HepG2 (cell line): ENCODE data around the gene ESRRB. TPM values are rescaled to one million over a fixed set of nuclear protein-coding genes. Genes with fewer than 3 reads are reported as not detected.

ENCODE experiments used
- ATAC-seq: fragments of 200-7000 bp; cut with Tn5 transposase; 3 replicates; pipeline ENCODE4 v1.9.1; 2020; ENCODE audit warnings: mild to moderate bottlenecking, moderate library complexity
- BruUV-seq: library from RNA; stranded (reverse); fragments of 400-500 nt; replicated peaks from 2 replicates; lab custom pipeline; 2021; lab: Mats Ljungman, UMichigan
- CTCF ChIA-PET: fragments of 300-600 bp; formaldehyde crosslinking; extraction: SDS; loops from one replicate; lab custom pipeline; 2021; ENCODE audit warnings: low total read pairs, inconsistent platforms, low intra/inter-chr PET ratio; lab: Yijun Ruan, JAX
- POLR2A ChIA-PET: fragments of 350-600 bp; sonication (Branson Sonifier 250); formaldehyde crosslinking; loops from one replicate; lab custom pipeline; 2020; ENCODE audit warnings: antibody characterized with exemption, inconsistent platforms; lab: Yijun Ruan, JAX
- DNase-seq: peaks from one replicate; pipeline ENCODE4 v3.0.0-alpha.2; 2015; ENCODE audit warnings: low spot score
- FAIRE-seq: peaks from 3 replicates; lab custom pipeline; 2011; peaks lifted over from hg19 to GRCh38; lab: Jason Lieb, UNC
- H2AFZ ChIP-seq: one replicate; pipeline ENCODE4 v1.6.1; 2011; ENCODE audit warnings: low read length, inconsistent platforms
- H3K27ac ChIP-seq: fragments of 300-600 bp; 3 replicates; pipeline ENCODE4 v1.8.0; 2011; ENCODE audit warnings: mixed run types, mild to moderate bottlenecking, mixed read lengths, low read length, inconsistent platforms; ENCODE audit not compliant: insufficient read depth; ENCODE audit errors: extremely low read length
- H3K27me3 ChIP-seq, 2 experiments: fragments of 200-600 bp in 1 of 2; 2 replicates in 1 of 2; 3 replicates in 1 of 2; pipeline versions ENCODE4 v1.6.0 to v1.8.0; 2011; ENCODE audit warnings: low read length in 2 of 2, mild to moderate bottlenecking in 2 of 2, moderate library complexity in 2 of 2, inconsistent platforms in 1 of 2; ENCODE audit not compliant: insufficient read depth in 2 of 2, control insufficient read depth in 1 of 2
- H3K36me3 ChIP-seq, 2 experiments: fragments of 200-600 bp in 1 of 2; replicated peaks in 1 of 2; 2 replicates in 1 of 2; 3 replicates in 1 of 2; pipeline versions ENCODE4 v1.5.1 to v1.8.0; 2011; ENCODE audit warnings: low read length in 2 of 2, inconsistent platforms in 1 of 2; ENCODE audit not compliant: insufficient read depth in 2 of 2, control insufficient read depth in 1 of 2
- H3K4me1 ChIP-seq: 2 replicates; pipeline ENCODE4 v1.5.1; 2012; ENCODE audit warnings: low read length, inconsistent platforms; ENCODE audit not compliant: insufficient read depth
- H3K4me2 ChIP-seq: 2 replicates; pipeline ENCODE4 v1.6.0; 2011; ENCODE audit warnings: low read depth, low read length, inconsistent platforms
- H3K4me3 ChIP-seq, 3 experiments: fragments of 200-600 bp in 1 of 3; sonication (generic), shearing (Covaris generic) in 1 of 3; replicated peaks in 1 of 3; 2 replicates each; pipeline ENCODE4 v1.5.1; 2011 to 2016; ENCODE audit warnings: low read length in 3 of 3, inconsistent platforms in 2 of 3, low read depth in 2 of 3, mild to moderate bottlenecking in 2 of 3, control low read depth in 1 of 3, mixed read lengths in 1 of 3; ENCODE audit not compliant: insufficient read depth in 1 of 3
- H3K79me2 ChIP-seq: one replicate; pipeline ENCODE4 v1.6.1; 2011; ENCODE audit warnings: low read length, inconsistent platforms; ENCODE audit not compliant: insufficient read depth
- H3K9ac ChIP-seq: 2 replicates; pipeline ENCODE4 v1.6.0; 2011; ENCODE audit warnings: mild to moderate bottlenecking, low read depth, low read length, inconsistent platforms; ENCODE audit not compliant: insufficient read depth
- H3K9me3 ChIP-seq: 2 replicates; pipeline ENCODE4 v1.5.1; 2012; ENCODE audit warnings: mild to moderate bottlenecking, low read length
- H4K20me1 ChIP-seq: 2 replicates; pipeline ENCODE4 v1.6.0; 2011; ENCODE audit warnings: inconsistent platforms, mild to moderate bottlenecking, low read length, moderate library complexity; ENCODE audit not compliant: insufficient read depth
- CENPX ChIP-seq: sonication (generic); formaldehyde crosslinking; IDR thresholded peaks from 2 replicates; pipeline ENCODE4 v1.9.0; 2021; ENCODE audit warnings: mild to moderate bottlenecking, missing genetic modification reagents, moderate library complexity
- CSRNP2 ChIP-seq: sonication (generic); formaldehyde crosslinking; conservative IDR thresholded peaks from 2 replicates; pipeline ENCODE4 v1.8.0; 2022; ENCODE audit warnings: low read depth, missing genetic modification reagents
- MEF2D ChIP-seq: sonication (generic); formaldehyde crosslinking; IDR thresholded peaks from 2 replicates; pipeline ENCODE4 v1.5.1; 2020; ENCODE audit warnings: mild to moderate bottlenecking, missing genetic modification reagents
- MTF1 ChIP-seq: sonication (generic); formaldehyde crosslinking; IDR thresholded peaks from 2 replicates; pipeline ENCODE4 v1.5.0; 2020; ENCODE audit warnings: missing genetic modification reagents
- PCBP2 ChIP-seq: fragments of 200-400 bp; formaldehyde crosslinking; optimal IDR thresholded peaks from 2 replicates; pipeline ENCODE3; 2018; ENCODE audit warnings: low read length, low read depth; ENCODE audit not compliant: poor library complexity, severe bottlenecking
- SNAPC4 ChIP-seq: sonication (generic); formaldehyde crosslinking; IDR thresholded peaks from 2 replicates; pipeline ENCODE4 v1.4.0; 2020; ENCODE audit warnings: mild to moderate bottlenecking, missing genetic modification reagents
- SOX6 ChIP-seq, 2 experiments: fragments of 450-650 bp in 1 of 2; sonication (generic) in 1 of 2; formaldehyde crosslinking in 1 of 2; IDR thresholded peaks; 2 replicates each; pipeline versions ENCODE4 v1.4.0 to v1.6.1; 2017 to 2020; ENCODE audit warnings: antibody characterized with exemption in 1 of 2, mild to moderate bottlenecking in 1 of 2, missing genetic modification reagents in 1 of 2
- TBP ChIP-seq: sonication (generic); formaldehyde crosslinking; IDR thresholded peaks from 2 replicates; pipeline ENCODE4 v1.5.0; 2020; ENCODE audit warnings: missing genetic modification reagents
- XBP1 ChIP-seq: sonication (generic); formaldehyde crosslinking; IDR thresholded peaks from 2 replicates; pipeline ENCODE4 v1.5.0; 2020; ENCODE audit warnings: missing genetic modification reagents
- ZKSCAN1 ChIP-seq: fragments of 150-350 bp; IDR thresholded peaks from 2 replicates; pipeline ENCODE4 v1.6.1; 2014; ENCODE audit warnings: low read length
- ZNF33A ChIP-seq: sonication (generic); formaldehyde crosslinking; IDR thresholded peaks from 2 replicates; pipeline ENCODE4 v1.5.1; 2020; ENCODE audit warnings: missing genetic modification reagents, mild to moderate bottlenecking, moderate library complexity, borderline replicate concordance
- ZNF891 ChIP-seq: sonication (generic); formaldehyde crosslinking; IDR thresholded peaks from 2 replicates; pipeline ENCODE4 v1.5.0; 2020; ENCODE audit warnings: mild to moderate bottlenecking, missing genetic modification reagents
- ZSCAN12 ChIP-seq: sonication (generic); formaldehyde crosslinking; IDR thresholded peaks from 2 replicates; pipeline ENCODE4 v1.9.0; 2021; ENCODE audit warnings: mild to moderate bottlenecking, missing genetic modification reagents
- ZSCAN21 ChIP-seq: sonication (generic); formaldehyde crosslinking; IDR thresholded peaks from 2 replicates; pipeline ENCODE4 v1.8.0; 2022; ENCODE audit warnings: mild to moderate bottlenecking, missing genetic modification reagents, moderate library complexity, borderline replicate concordance
- WGBS: methylation state at CpG from one replicate; pipeline ENCODE4 v1.1.6; 2017; ENCODE audit warnings: low lambda C conversion rate; 5-methylcytosine and 5-hydroxymethylcytosine counted together
- in situ Hi-C: cut with HindIII; loops from 2 replicates; pipeline ENCODE4 v1.10.0; 2017; ENCODE audit warnings: low pct_unique_long_range_greater_than_20kb; ENCODE audit not compliant: extremely low pct_ligation_motif_present
- intact Hi-C: fragments of 100-400 bp; cut with micrococcal nuclease; formaldehyde crosslinking; loops from one replicate; pipeline ENCODE4 v1.10.0; 2022; ENCODE audit not compliant: unreplicated experiment
- polyA plus RNA-seq, 8 experiments: library from polyadenylated mRNA; depleted of rRNA in 3 of 8; stranded (reverse) in 7 of 8; unstranded in 1 of 8; fragments of >200 nt; fragmentation: Illumina TruSeq in 4 of 8; extraction: Trizol in 4 of 8; gene quantifications; 2 replicates each; pipeline versions ENCODE4 v1.2.1 to v1.2.3, GENCODE V29; 2011 to 2016; ENCODE audit warnings: low read depth in 4 of 8, missing spikeins in 1 of 8, mixed read lengths in 1 of 8; ENCODE audit not compliant: insufficient read depth in 1 of 8
- total RNA-seq, 5 experiments: library from RNA; depleted of rRNA; stranded (reverse); fragments of >200 nt; fragmentation: Illumina TruSeq; extraction: Trizol; gene quantifications; 2 replicates each; pipeline ENCODE4 v1.2.3, GENCODE V29; 2016; ENCODE audit warnings: low read depth in 1 of 5
- TF ChIP-seq, protein P1 (sequence below): sonication (generic); formaldehyde crosslinking; IDR thresholded peaks from 2 replicates; pipeline ENCODE4 v1.8.1; 2023; ENCODE audit warnings: mild to moderate bottlenecking, inconsistent platforms, moderate library complexity, missing genetic modification reagents, borderline replicate concordance

Gene ESRRB
- total and polyA plus RNA-seq, 2 of the 13 experiments (the other 11 are each of a cell fraction or from before 2014, with no cell fraction given) = 0.04 to 0.33 TPM

- no TSS peak for BruUV-seq
- FAIRE-seq = no peak
- Histone ChIP-seq H3K27ac (no peak overlapping the region), H3K4me1 (no peaks in the 10 kb centered on the region), H4K20me1 (no peaks in the 10 kb centered on the region), H2AFZ (no peak overlapping the region), H3K36me3 (no peaks in the 10 kb centered on the region), H3K79me2 (no peaks in the 10 kb centered on the region), H3K9me3 (no peaks in the 10 kb centered on the region), H3K27me3 (no peaks in the 10 kb centered on the region), H3K4me3 (no peak overlapping the region), H3K4me2 (peak overlapping the region; percentile 41; the same call in 1 of the 2 replicates), H3K9ac (no peak overlapping the region)
- 26% methylated on average over 3 of the region's 8 CpGs for WGBS
- peak; percentile 19 for DNase-seq
- ChIA-PET CTCF (no interaction called here), POLR2A (no interaction called here)
- intact Hi-C loops = no loop called here
- ATAC-seq = peak; percentile 79
- in situ Hi-C loops = no loop called here
- TF ChIP-seq, protein P1, sequence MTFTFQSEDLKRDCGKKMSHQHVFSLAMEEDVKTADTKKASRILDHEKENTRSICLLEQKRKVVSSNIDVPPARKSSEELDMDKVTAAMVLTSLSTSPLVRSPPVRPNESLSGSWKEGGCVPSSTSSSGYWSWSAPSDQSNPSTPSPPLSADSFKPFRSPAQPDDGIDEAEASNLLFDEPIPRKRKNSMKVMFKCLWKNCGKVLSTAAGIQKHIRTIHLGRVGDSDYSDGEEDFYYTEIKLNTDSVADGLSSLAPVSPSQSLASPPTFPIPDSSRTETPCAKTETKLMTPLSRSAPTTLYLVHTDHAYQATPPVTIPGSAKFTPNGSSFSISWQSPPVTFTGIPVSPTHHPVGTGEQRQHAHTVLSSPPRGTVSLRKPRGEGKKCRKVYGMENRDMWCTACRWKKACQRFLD = no peak
- TF ChIP-seq ZSCAN21 (no peak), ZSCAN12 (CRISPR knock-in tag) (no peak), SOX6 (IDR thresholded peaks at IDR 0.05) (no peak), SOX6 (CRISPR knock-in tag; IDR thresholded peaks at IDR 0.05) (0 out of 2 replicates have a peak, but pooled peaks have one; percentile 26), PCBP2 (no peak), XBP1 (CRISPR knock-in tag) (no peak), CENPX (CRISPR knock-in tag) (no peak), ZKSCAN1 (no peak), ZNF33A (no peak), ZNF891 (CRISPR knock-in tag) (no peak), CSRNP2 (CRISPR knock-in tag) (no peak), MEF2D (no peak), MTF1 (CRISPR knock-in tag) (no peak), TBP (CRISPR knock-in tag) (no peak), SNAPC4 (no peak)
Observed at GRCh38 chr14:76346391-76347160, 29.4 kb upstream of the ESRRB start.
